HG02852 (cell line): ENCODE results near the gene CHD3.
"Not testable (repeated sequence)": the region's sequence is repeated elsewhere in the genome, so short reads cannot be mapped to it uniquely, and the experiment has no call there.

ENCODE experiments used
- ATAC-seq: cut with Tn5 transposase; IDR thresholded peaks from one replicate; pipeline ENCODE4 v1.9.1; 2021; ENCODE audit warnings: mild to moderate bottlenecking, moderate library complexity; ENCODE audit not compliant: unreplicated experiment

The CHD3 gene

GRCh38 chr17:7930841-7931631 lies 42.4 kb downstream of the CHD3 start:
- no peak for ATAC-seq

DNA sequence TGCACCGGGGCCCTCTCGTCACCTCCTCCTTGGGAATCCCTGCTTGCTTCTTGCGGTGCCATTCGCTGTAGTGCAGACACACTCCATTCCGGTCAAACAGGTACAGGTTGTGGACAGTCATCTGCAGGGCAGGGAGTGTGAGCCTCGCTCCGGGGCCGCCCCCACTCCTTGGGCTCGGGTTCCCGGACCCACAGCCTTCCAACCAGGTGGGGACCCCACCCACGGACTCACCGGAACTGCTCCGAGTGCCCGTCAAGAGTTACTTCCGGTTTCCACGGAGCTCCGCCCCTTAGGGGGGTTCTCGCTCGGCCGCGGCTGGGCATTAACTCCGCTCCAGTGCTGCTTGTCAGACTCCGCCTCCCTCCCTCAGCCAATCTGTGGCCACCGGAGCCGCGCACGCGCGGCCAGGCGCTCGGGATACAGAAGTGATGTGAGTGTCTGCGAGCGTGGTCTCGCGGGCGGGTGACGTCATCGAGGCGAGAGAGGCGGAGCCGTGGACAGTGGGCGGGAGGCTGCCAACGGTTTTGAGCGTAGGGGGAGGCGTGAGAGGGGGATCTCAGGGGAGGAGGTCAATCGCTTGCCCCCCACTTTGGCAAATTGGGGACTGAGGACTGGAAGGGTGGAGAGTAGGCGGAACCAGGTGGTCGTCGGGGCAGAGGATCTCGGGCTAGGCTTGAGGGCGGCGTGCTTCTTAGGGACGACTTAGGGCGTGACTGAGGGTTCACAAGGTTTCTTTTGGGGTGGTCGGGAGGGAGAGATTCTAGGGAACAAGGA lies 43.3 kb downstream of the CHD3 start, which contains the start of the genes CNTROB and TRAPPC1:
Gene CNTROB (plus strand): TSS at position 498 of the 774 bp plus-strand sequence. CDS start 874 bp downstream, outside the sequence.
Gene TRAPPC1 (minus strand): TSS at position 238 of the 774 bp plus-strand sequence. CDS start 117 bp downstream, at position 121.
- peak; percentile 87 for ATAC-seq

DNA sequence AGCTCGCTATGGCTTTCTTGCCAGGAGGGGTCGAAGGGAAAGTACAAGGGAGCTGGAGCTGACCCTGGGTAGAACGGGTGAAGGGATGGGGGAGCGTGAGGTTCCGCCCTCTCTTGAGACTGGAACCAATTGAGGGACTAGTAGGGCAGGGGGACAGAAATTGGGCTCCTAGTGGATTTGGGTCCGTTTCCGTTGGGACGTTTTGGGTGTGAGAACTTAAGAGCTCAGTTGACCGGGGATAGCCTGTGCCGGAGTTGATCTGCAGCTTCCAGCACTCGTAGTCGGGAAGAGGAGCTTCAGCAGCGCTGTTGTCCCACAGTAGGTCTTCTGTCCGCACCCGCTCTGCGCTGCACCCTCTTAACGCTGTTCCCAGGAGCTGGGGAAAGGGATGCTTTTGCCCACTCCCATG lies 43.9 kb downstream of the CHD3 start:
- peak; percentile 10 for ATAC-seq

DNA sequence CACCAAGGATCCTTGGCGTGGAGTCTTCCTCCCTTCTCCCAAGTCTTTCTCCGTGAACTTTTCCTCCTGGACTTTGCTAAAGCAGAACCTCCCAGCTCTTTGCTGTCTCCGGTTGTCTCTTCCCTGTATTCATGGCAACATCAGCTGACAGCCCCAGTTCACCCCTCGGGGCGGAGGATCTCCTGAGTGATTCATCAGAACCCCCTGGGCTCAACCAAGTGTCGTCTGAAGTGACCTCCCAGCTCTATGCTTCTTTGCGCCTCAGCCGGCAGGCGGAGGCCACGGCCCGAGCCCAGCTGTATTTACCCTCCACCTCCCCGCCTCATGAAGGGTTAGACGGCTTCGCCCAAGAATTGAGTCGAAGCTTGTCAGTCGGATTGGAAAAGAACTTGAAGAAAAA lies 44.4 kb downstream of the CHD3 start:
- no peak for ATAC-seq

GRCh38 chr17:7935859-7936258 lies 47.3 kb downstream of the CHD3 start:
- ATAC-seq, result no peak

DNA sequence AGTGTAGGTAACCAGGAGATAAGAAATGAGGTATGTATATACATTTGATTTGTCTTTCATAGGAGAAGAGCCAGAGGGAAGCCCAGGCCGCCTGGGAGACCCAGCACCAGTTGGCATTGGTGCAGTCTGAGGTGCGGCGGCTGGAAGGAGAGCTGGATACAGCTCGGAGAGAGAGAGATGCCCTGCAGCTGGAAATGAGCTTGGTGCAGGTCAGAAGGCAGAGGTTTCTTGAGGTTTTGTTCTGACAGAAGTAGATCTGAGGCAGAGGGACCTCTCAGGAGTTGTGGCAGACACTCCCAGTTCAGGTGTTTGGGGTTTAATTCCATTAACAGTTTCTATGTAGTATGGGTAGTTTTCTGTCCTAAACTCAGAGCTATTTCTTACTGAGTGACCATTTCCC lies 51.4 kb downstream of the CHD3 start:
- no peak for ATAC-seq

DNA sequence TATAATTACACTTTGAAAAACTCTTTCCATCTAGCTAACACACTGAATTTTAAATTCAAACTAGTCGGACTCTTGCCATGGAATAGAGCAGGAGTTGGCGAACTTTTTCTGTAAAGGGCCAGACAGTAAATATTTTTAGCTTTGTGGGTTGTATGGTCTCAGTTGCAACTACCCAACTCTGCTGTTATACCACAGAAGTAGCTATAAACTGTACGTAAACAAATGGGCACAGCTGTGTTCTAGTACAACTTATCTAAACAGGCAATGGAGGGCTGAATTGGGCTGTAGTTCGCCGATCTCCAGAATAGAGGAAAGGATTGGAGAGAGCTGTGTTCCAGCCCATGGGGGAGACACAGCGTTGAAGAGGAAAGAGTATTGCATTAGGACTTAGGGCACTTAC lies 52.2 kb downstream of the CHD3 start:
- no peak for ATAC-seq

- ATAC-seq, result no peak
These were observed 54.7 kb downstream of the CHD3 start for GRCh38 chr17:7943291-7943690.

- no peak for ATAC-seq
These were observed 55.7 kb downstream of the CHD3 start for GRCh38 chr17:7944326-7944725.

GRCh38 chr17:7945651-7946050 lies 57.1 kb downstream of the CHD3 start:
- no peak for ATAC-seq

GRCh38 chr17:7946441-7946840 lies 57.9 kb downstream of the CHD3 start:
- no peak for ATAC-seq

- ATAC-seq, result no peak
These were observed 59.1 kb downstream of the CHD3 start for GRCh38 chr17:7947651-7948050.

- no peak for ATAC-seq
These were observed 62.0 kb downstream of the CHD3 start for GRCh38 chr17:7950578-7950977.

DNA sequence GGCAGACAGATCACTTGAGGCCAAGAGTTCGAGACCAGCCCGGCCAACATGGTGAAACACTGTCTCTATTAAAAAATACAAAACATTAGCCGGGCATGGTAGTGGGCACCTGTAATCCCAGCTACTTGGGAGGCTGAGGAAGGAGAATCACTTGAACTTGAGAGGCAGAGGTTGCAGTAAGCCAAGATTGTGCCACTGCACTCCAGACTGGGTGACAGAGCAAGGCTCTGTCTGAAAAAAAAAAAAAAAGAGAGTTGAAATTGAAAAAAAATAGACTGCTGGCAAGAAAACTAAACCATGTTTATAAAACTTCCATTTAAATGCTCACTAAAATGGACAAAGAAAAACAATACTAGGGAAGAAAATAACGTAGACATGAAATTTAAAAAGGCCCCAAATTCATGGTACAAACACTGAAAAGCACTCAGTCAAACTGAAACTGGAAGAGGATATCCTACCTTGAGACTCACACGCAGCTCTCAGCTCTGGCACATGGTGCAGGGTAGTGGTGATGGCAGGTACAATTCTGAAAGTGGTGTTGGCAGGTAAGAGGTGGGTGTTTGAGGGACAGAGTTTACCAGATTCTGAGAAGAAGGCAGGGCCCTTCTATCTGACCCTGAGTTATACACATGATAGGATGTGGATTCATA lies 62.7 kb downstream of the CHD3 start:
- no peak for ATAC-seq

GRCh38 chr17:7953266-7953665 lies 64.7 kb downstream of the CHD3 start:
- not testable (repeated sequence) for ATAC-seq

DNA sequence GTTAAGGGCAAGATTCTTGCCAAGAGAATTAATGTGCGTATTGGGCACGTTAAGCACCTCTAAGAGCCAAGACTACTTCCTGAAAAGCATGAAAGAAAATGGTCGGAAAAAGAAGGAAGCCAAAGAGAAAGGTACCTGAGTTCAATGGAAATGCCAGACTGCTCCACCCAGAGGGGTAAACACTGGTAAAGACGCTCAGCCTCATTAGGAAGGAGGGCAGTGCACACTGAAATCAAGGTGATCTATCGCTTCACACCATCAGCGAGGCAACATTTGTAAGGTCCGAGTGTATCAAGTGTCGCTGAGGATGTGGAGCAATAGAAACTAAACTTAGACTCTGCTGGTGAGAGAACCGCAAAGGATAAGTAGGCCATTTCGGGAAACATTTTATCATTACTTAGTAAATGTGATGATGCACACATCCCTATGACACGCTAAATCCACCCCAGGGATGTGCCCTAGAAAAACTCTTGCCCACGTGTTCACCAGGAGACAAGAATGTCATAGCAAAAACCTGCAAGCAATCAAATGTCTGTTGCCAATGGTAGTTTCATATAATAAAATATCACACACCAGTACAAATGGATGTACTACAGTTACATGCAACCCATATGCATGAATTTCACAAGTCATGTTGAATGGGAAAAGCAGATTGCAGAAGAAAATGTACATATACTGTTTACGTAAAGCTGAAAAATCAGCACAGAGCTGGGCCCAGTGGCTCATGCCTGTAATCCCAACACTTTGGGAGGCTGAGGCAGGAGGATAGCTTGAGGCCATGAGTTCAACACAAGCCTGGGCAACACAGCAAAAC lies 67.0 kb downstream of the CHD3 start:
- ATAC-seq, result no peak

DNA sequence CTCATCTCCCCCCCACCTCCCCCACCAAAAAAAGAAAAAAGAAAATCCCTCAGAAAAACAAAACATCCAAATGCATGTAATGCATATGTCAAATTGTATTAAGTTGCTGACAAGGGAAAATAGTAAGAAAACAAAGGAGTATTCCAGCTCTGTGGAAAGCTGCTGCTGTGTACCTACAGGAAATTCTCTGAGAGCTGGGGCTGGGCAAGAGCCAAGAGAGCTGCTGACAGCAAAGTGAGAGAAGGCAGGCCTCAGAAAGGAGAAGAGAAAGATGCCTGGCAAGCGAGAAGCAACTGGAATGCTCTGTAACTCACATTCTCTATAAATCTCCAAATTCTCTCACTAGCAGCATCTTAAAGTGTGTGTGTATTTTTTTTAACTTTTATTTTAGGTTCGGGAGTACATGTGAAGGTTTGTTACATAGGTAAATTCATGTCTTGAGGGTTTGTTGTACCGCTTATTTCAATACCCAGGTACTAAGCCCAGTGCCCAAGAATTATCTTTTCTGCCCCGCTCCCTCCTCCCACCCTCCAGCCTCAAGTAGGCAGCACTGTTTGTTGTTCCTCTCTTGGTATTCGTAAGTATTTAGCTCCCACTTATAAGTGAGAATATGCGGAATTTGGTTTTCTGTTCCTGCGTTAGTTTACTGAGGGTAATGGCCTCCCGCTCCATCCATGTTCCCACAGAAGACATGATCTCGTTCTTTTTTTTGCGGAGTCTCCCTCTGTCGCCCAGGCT lies 67.8 kb downstream of the CHD3 start:
- no peak for ATAC-seq

DNA sequence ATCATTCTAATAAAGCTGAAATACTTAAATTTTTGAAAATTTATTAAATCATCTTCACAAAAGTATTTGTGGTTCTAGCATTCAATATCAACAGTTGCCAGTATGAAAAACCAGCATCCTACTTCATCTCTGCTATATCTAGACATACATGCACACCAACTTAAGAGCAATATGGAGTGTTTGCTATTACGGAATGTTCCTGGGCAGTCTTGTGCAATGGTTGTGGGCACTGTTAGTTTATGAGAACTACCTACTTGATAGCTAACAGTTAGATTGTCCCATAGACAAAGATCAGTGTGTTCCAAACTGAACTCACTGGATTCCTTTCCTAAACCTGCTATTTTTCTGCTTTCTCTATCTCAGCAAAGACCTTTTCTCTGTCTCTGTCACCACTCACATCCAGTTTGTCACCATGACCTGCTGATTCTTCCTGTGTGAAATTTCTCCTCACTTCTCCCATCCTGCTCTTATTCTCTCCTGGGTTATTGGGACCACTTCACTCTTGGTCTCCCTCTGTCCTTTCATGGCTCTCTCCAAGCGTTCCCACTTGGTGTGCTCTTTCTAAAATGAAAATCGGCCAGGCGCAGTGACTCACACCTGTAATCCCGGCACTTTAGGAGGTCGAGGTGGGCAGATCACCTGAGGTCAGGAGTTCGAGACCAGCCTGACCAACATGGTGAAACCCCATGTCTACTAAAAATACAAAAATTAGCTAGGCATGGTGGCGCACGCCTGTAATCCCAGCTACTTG lies 71.1 kb downstream of the CHD3 start:
- ATAC-seq, result no peak

GRCh38 chr17:7961421-7961820 lies 72.8 kb downstream of the CHD3 start:
- ATAC-seq, result no peak
